ENCODE results near the gene GNB1L. TPM values are rescaled to one million over a fixed set of nuclear protein-coding genes. Genes with fewer than 3 reads are reported as not detected.

The GNB1L gene
- total and polyA plus RNA-seq, 4 donors = 3.2 to 10.3 (median 5.3) TPM

GRCh38 chr22:19890502-19891316 lies 36.0 kb upstream of the GNB1L start:
- H3K9me3 ChIP-seq (ENCODE audit: control insufficient read depth, insufficient read depth, low read length) = no peaks in the 10 kb centered on the region
- H3K27ac ChIP-seq (ENCODE audit: low read depth, low read length) = no peak overlapping the region
- no peaks in the 10 kb centered on the region for H3K27me3 ChIP-seq (ENCODE audit: control insufficient read depth, insufficient read depth, low read length)
- H3K4me1 ChIP-seq (ENCODE audit: control insufficient read depth, insufficient read depth, low read length) = peaks cover 35% of the 10 kb centered on the region
- DNase-seq (ENCODE audit: low read depth in 4 of 6, low spot score in 6 of 6) = peak in 2 of 6 donors; percentile 48 to 62
- no peak overlapping the region for H3K4me3 ChIP-seq (ENCODE audit: low read depth, low read length)
- peaks cover 72% of the 10 kb centered on the region for H3K36me3 ChIP-seq (ENCODE audit: control insufficient read depth, insufficient read depth, low read length)
- WGBS (ENCODE audit: insufficient coverage) = 67% methylated on average over 19 of the region's 20 CpGs

GRCh38 chr22:19889951-19890350 lies 35.3 kb upstream of the GNB1L start:
- H3K9me3 ChIP-seq (ENCODE audit: control insufficient read depth, insufficient read depth, low read length) = no peaks in the 10 kb centered on the region
- peaks cover 71% of the 10 kb centered on the region for H3K36me3 ChIP-seq (ENCODE audit: control insufficient read depth, insufficient read depth, low read length)
- no peak overlapping the region for H3K27ac ChIP-seq (ENCODE audit: low read depth, low read length)
- no peak overlapping the region for H3K4me3 ChIP-seq (ENCODE audit: low read depth, low read length)
- WGBS (ENCODE audit: insufficient coverage) = 74% methylated on average over 3 of the region's 9 CpGs
- no peak for DNase-seq (ENCODE audit: low read depth in 4 of 6, low spot score in 6 of 6)
- H3K27me3 ChIP-seq (ENCODE audit: control insufficient read depth, insufficient read depth, low read length) = no peaks in the 10 kb centered on the region
- H3K4me1 ChIP-seq (ENCODE audit: control insufficient read depth, insufficient read depth, low read length) = peaks cover 35% of the 10 kb centered on the region

GRCh38 chr22:19888131-19888746 lies 33.6 kb upstream of the GNB1L start:
- H3K4me1 ChIP-seq (ENCODE audit: control insufficient read depth, insufficient read depth, low read length) = peaks cover 35% of the 10 kb centered on the region
- H3K4me3 ChIP-seq (ENCODE audit: low read depth, low read length) = no peak overlapping the region
- 94% methylated on average over 17 of the region's 17 CpGs for WGBS (ENCODE audit: insufficient coverage)
- DNase-seq (ENCODE audit: low read depth in 4 of 6, low spot score in 6 of 6) = no peak
- H3K27ac ChIP-seq (ENCODE audit: low read depth, low read length) = no peak overlapping the region
- peaks cover 71% of the 10 kb centered on the region for H3K36me3 ChIP-seq (ENCODE audit: control insufficient read depth, insufficient read depth, low read length)
- H3K27me3 ChIP-seq (ENCODE audit: control insufficient read depth, insufficient read depth, low read length) = no peaks in the 10 kb centered on the region
- H3K9me3 ChIP-seq (ENCODE audit: control insufficient read depth, insufficient read depth, low read length) = no peaks in the 10 kb centered on the region

- Histone ChIP-seq H3K27ac (ENCODE audit: low read depth, low read length) (no peak overlapping the region), H3K4me1 (ENCODE audit: control insufficient read depth, insufficient read depth, low read length) (peaks cover 39% of the 10 kb centered on the region)
- 91% methylated on average over 14 of the region's 16 CpGs for WGBS (ENCODE audit: insufficient coverage)
Measured at GRCh38 chr22:19887256-19887985, 32.7 kb upstream of the GNB1L start.

GRCh38 chr22:19886605-19887255 lies 32.1 kb upstream of the GNB1L start:
- H3K4me1 ChIP-seq (ENCODE audit: control insufficient read depth, insufficient read depth, low read length) = peaks cover 38% of the 10 kb centered on the region
- no peaks in the 10 kb centered on the region for H3K27me3 ChIP-seq (ENCODE audit: control insufficient read depth, insufficient read depth, low read length)
- H3K4me3 ChIP-seq (ENCODE audit: low read depth, low read length) = no peak overlapping the region
- H3K36me3 ChIP-seq (ENCODE audit: control insufficient read depth, insufficient read depth, low read length) = peaks cover 66% of the 10 kb centered on the region
- H3K27ac ChIP-seq (ENCODE audit: low read depth, low read length) = no peak overlapping the region
- WGBS (ENCODE audit: insufficient coverage) = 81% methylated on average over 10 of the region's 12 CpGs
- no peak for DNase-seq (ENCODE audit: low read depth in 4 of 6, low spot score in 6 of 6)
- no peaks in the 10 kb centered on the region for H3K9me3 ChIP-seq (ENCODE audit: control insufficient read depth, insufficient read depth, low read length)

More at GRCh38 chr22:19887256-19887985, 32.7 kb upstream of the GNB1L start:
- Histone ChIP-seq H3K36me3 (ENCODE audit: control insufficient read depth, insufficient read depth, low read length) (peaks cover 72% of the 10 kb centered on the region), H3K27me3 (ENCODE audit: control insufficient read depth, insufficient read depth, low read length) (no peaks in the 10 kb centered on the region), H3K4me3 (ENCODE audit: low read depth, low read length) (no peak overlapping the region), H3K9me3 (ENCODE audit: control insufficient read depth, insufficient read depth, low read length) (no peaks in the 10 kb centered on the region)
- no peak for DNase-seq (ENCODE audit: low read depth in 4 of 6, low spot score in 6 of 6)

- peaks cover 63% of the 10 kb centered on the region for H3K36me3 ChIP-seq (ENCODE audit: control insufficient read depth, insufficient read depth, low read length)
- no peak for DNase-seq (ENCODE audit: low read depth in 4 of 6, low spot score in 6 of 6)
- H3K4me1 ChIP-seq (ENCODE audit: control insufficient read depth, insufficient read depth, low read length) = peaks cover 38% of the 10 kb centered on the region
- H3K9me3 ChIP-seq (ENCODE audit: control insufficient read depth, insufficient read depth, low read length) = no peaks in the 10 kb centered on the region
- WGBS (ENCODE audit: insufficient coverage) = 78% methylated on average over 15 of the region's 15 CpGs
- H3K27ac ChIP-seq (ENCODE audit: low read depth, low read length) = no peak overlapping the region
- H3K4me3 ChIP-seq (ENCODE audit: low read depth, low read length) = no peak overlapping the region
- no peaks in the 10 kb centered on the region for H3K27me3 ChIP-seq (ENCODE audit: control insufficient read depth, insufficient read depth, low read length)
Measured at GRCh38 chr22:19885841-19886592, 31.3 kb upstream of the GNB1L start.

GRCh38 chr22:19884954-19885751 lies 30.5 kb upstream of the GNB1L start:
- no peaks in the 10 kb centered on the region for H3K9me3 ChIP-seq (ENCODE audit: control insufficient read depth, insufficient read depth, low read length)
- no peak overlapping the region for H3K4me3 ChIP-seq (ENCODE audit: low read depth, low read length)
- H3K4me1 ChIP-seq (ENCODE audit: control insufficient read depth, insufficient read depth, low read length) = peaks cover 38% of the 10 kb centered on the region
- no peak overlapping the region for H3K27ac ChIP-seq (ENCODE audit: low read depth, low read length)
- peaks cover 59% of the 10 kb centered on the region for H3K36me3 ChIP-seq (ENCODE audit: control insufficient read depth, insufficient read depth, low read length)
- DNase-seq (ENCODE audit: low read depth in 4 of 6, low spot score in 6 of 6) = no peak
- H3K27me3 ChIP-seq (ENCODE audit: control insufficient read depth, insufficient read depth, low read length) = no peaks in the 10 kb centered on the region
- 83% methylated on average over 26 of the region's 26 CpGs for WGBS (ENCODE audit: insufficient coverage)

GRCh38 chr22:19884161-19884953 lies 29.7 kb upstream of the GNB1L start:
- 88% methylated on average over 15 of the region's 15 CpGs for WGBS (ENCODE audit: insufficient coverage)
- no peak for DNase-seq (ENCODE audit: low read depth in 4 of 6, low spot score in 6 of 6)
- H3K27ac ChIP-seq (ENCODE audit: low read depth, low read length) = no peak overlapping the region
- H3K4me1 ChIP-seq (ENCODE audit: control insufficient read depth, insufficient read depth, low read length) = peaks cover 42% of the 10 kb centered on the region
- peaks cover 66% of the 10 kb centered on the region for H3K36me3 ChIP-seq (ENCODE audit: control insufficient read depth, insufficient read depth, low read length)
- no peaks in the 10 kb centered on the region for H3K9me3 ChIP-seq (ENCODE audit: control insufficient read depth, insufficient read depth, low read length)
- no peaks in the 10 kb centered on the region for H3K27me3 ChIP-seq (ENCODE audit: control insufficient read depth, insufficient read depth, low read length)
- no peak overlapping the region for H3K4me3 ChIP-seq (ENCODE audit: low read depth, low read length)
